Nucleus accumbens (tissue), 56 donors: ENCODE data around the gene SDHAF2.
"Not testable (repeated sequence)": the region's sequence is repeated elsewhere in the genome, so short reads cannot be mapped to it uniquely, and the experiment has no call there.

ENCODE experiments used
- DNase-seq, 56 donors: peaks; one replicate each; lab custom pipeline; 2025; lab: John Stamatoyannopoulos, UW

The SDHAF2 gene

GRCh38 chr11:61474013-61474643 is 44.2 kb downstream of the SDHAF2 start:
- no peak for DNase-seq

GRCh38 chr11:61475433-61475832 is 45.5 kb downstream of the SDHAF2 start:
- DNase-seq, result no peak

GRCh38 chr11:61476371-61476770 is 46.4 kb downstream of the SDHAF2 start:
- DNase-seq, result no peak

GRCh38 chr11:61477126-61477525 is 47.2 kb downstream of the SDHAF2 start:
- no peak for DNase-seq

GRCh38 chr11:61477727-61478148 is 47.8 kb downstream of the SDHAF2 start:
- DNase-seq, result peak in 26 of 56 donors; percentile 11 to 67 (median 25)

GRCh38 chr11:61479360-61480058 is 49.6 kb downstream of the SDHAF2 start:
- DNase-seq, result not testable (repeated sequence)

- DNase-seq, result peak in 13 of 56 donors; percentile 14 to 52 (median 35)
These were observed 50.5 kb downstream of the SDHAF2 start for GRCh38 chr11:61480261-61480993.

- peak in 19 of 56 donors; percentile 11 to 54 (median 25) for DNase-seq
These were observed 51.0 kb downstream of the SDHAF2 start for GRCh38 chr11:61480994-61481335.

- DNase-seq, result no peak
These were observed 51.9 kb downstream of the SDHAF2 start for GRCh38 chr11:61481806-61482205.

GRCh38 chr11:61482513-61482912 is 52.6 kb downstream of the SDHAF2 start:
- no peak for DNase-seq

GRCh38 chr11:61484541-61484940 is 54.6 kb downstream of the SDHAF2 start:
- DNase-seq, result no peak

- DNase-seq, result no peak
These were observed 55.2 kb downstream of the SDHAF2 start for GRCh38 chr11:61485080-61485479.

GRCh38 chr11:61486011-61486620 is 56.2 kb downstream of the SDHAF2 start:
- DNase-seq, result no peak

GRCh38 chr11:61486779-61487178 is 56.9 kb downstream of the SDHAF2 start:
- DNase-seq, result no peak

GRCh38 chr11:61487342-61488025 is 57.6 kb downstream of the SDHAF2 start:
- DNase-seq, result no peak

- DNase-seq, result no peak
These were observed 58.8 kb downstream of the SDHAF2 start for GRCh38 chr11:61488651-61489291.

GRCh38 chr11:61489833-61490721 is 60.2 kb downstream of the SDHAF2 start:
- DNase-seq, result no peak

GRCh38 chr11:61491736-61492395 is 61.9 kb downstream of the SDHAF2 start:
- DNase-seq, result peak in 1 of 56 donors; percentile 35
